Measurements from ENCODE around the gene SAYSD1.

Gene SAYSD1

GRCh38 chr6:39057251-39058155 is 57.5 kb downstream of the SAYSD1 start:
- DNase-seq: no peak

GRCh38 chr6:39056681-39057080 is 58.3 kb downstream of the SAYSD1 start:
- DNase-seq: no peak

- no peak for DNase-seq
These were observed 58.8 kb downstream of the SAYSD1 start for GRCh38 chr6:39056191-39056590.

GRCh38 chr6:39055661-39056060 is 59.3 kb downstream of the SAYSD1 start:
- no peak for DNase-seq

- no peak for DNase-seq
These were observed 60.3 kb downstream of the SAYSD1 start for GRCh38 chr6:39054577-39055142.
